NCI-H524 treated with DMSO at 0.1 percent for 48 hours (cell line): ENCODE data around the gene LRP1.
"Not testable (repeated sequence)": the region's sequence is repeated elsewhere in the genome, so short reads cannot be mapped to it uniquely, and the experiment has no call there.

ENCODE experiments used
- DNase-seq: peaks from one replicate; lab custom pipeline; 2025; lab: John Stamatoyannopoulos, UW

The LRP1 gene

DNA sequence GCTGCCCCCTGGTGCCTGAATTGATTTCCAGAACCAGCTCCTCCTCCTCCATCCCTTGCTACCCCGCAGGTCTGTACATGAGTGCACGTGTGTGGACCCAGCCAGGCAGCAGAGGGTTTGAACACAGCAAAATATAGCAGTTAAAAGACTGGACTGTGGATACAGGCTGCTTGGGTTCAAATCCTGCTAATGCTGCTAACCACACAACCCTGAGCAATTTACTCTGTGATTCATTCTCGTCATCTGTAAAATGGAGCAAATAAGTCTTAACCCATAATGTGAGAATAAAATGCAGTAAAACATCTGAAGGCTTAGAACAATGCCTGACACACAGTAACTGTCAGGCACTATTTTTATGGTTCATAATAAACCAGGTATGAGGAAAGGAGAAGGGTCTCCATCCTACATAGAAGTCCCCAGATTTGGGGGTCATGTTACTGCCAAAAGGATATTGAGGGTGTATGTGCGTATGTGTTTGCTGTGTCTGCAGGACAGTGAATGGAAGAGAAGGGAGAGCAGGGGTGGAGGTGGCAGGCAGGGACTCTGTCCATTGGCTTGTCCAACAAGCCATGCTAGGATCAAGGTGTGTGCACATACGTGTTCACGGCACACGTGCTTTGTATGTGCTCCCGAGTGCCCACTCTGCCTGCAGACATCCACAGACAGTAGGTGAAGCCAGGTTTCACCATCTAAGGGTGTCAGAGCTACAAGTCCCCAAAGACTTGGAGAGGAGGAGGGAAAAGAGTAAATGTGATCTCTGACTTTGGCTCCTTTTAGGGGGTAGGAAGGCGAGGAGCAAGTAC, 15.6 kb upstream of the LRP1 start:
- no peak for DNase-seq

DNA sequence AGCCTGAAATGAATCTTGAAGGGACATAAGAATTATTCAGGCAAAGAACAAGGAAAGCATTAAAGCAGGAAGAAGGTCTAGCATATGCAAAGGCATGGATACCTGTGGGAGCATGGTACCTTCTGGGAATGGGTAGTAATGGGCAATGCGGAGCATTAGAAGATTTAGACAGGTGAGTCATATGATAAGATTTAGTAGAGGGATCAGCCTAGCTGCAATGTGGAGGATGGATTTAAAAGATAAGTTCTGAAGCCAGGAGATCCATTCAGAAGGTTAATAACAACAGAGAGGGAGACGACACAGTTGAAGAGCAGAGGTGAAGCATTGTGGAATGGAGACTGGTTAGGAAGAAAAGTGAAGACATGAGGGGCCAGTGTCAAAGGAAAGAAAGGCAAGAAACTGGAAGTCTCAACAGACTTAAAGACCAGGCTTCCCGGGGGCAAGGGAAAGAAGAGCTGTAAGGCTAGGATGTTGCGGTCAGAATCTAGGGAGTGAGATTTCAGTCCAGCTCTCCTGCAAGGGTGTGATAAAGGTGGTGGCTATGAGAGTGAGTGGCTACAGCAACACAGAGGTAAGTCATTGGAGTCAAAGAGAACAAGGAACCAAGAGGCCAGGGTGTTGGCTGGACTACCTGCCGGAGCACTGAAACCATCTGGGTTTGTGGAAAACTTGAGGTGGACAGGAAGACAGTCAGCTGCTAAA, 11.6 kb upstream of the LRP1 start:
- DNase-seq, result no peak

- DNase-seq, result no peak
Measured at GRCh38 chr12:57118711-57119271, 9.5 kb upstream of the LRP1 start.

DNA sequence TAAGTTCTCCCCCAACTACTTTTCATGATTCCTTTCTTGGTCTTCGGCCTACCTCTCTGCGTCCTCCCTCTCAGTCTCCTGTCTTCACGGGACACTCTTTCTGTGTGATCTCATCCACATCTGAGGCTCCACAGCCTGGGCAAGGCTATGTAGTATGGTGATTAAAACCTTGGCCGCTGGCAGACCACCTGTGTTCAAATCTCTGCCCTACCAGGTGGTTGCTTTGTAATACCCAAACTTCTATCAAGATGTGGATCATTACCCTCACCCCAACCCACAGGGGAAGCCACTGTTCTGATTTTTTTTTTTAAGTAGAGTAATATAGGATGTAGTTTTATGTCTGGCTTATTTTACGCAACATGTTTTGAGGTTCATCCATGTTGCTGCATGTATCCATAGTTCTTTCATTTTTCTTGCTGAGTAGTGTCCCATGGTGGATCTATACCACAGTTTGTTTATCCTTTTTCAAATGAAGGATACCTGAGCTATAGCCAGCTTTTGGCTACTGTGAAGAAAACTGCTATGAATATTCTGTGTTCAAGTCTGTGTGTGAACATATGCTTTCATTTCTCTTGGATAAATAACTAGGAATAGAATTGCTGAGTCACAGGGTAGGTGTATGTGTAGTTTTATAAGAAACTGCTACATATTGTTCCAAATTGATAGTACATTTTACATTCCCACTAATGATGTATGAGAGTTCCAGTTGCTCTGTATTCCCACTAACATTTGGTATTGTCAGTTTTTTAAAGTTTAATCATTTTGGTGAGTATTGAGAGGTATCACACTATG, 8.8 kb upstream of the LRP1 start:
- DNase-seq, result no peak

DNA sequence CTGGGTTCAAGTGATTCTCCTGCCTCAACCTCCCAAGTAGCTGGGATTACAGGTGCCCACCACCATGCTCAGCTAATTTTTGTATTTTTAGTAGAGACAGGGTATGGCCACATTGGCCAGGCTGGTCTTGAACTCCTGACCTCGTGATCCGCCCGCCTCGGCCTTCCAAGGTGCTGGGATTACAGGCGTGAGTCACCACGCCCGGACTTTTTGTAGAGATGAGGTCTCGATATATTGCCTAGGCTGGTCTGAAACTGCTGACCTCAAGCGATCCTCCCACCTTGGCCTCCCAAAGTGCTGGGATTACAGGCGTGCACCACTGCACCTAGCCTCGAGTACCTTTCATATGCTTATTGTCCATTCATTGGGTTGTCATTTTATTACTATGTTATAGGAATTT, 7.6 kb upstream of the LRP1 start:
- not testable (repeated sequence) for DNase-seq

DNA sequence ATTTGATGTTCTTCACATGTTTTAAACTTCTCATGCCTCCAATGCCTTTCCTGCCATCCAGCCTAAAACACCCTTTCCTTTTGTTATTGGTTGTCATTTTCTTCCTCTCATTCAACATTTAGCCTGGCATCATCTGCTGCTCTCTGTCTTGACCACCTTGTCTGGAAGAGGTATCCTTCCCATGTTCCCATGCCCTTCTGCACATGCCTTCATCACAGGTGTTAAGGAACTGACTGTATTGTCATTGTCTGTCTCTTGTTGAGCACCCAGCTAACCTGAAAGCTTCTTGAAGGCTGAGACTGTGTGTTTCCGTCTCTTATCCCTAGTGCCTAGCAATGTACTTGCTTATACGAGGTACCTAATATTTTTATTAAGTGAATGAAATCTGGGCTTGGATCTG, 4.5 kb upstream of the LRP1 start:
- no peak for DNase-seq

GRCh38 chr12:57124261-57124877, 3.9 kb upstream of the LRP1 start:
- peak; percentile 24 for DNase-seq

DNA sequence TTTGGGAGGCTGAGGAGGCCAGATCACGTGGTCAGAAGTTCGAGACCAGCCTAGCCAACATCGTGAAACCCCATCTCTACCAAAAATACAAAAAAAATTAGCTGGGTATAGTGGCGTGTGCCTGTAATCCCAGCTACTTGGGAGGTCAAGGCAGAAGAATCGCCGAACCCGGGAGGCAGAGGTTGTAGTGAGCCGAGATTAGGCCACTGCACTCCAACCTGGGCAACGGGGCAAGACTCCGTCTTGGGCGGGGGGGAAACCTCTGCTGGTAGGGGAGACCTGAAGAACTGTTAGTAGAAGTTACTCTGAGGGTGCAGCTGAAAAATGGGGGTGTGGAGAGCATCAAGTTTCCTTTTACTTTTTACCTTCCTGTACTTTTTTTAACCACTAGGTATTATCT, 2.2 kb upstream of the LRP1 start:
- DNase-seq, result no peak

DNA sequence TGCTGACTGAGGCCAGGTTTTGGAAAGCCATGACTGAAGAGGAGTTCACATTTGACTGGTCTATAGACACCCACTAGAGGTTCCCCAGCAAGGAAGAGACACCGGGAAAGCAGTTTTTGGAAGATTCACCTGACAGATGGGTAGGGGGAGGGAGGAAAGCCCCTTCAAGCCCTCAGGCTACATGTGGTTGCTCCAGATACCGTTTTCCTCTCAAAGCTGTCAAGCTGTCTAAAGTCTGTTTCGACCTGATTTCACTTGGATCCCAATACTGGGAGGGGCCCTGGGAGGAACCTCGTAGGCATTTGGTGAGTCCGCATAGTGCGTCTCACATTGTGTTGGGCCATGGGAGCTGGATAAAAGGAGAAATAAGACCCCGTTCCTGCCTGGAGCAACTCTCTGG, 1.7 kb upstream of the LRP1 start:
- DNase-seq, result peak; percentile 68

- DNase-seq, result peak; percentile 4
Measured at GRCh38 chr12:57127101-57127725, 1.1 kb upstream of the LRP1 start.

GRCh38 chr12:57128519-57129247, 400 bp downstream of the LRP1 start:
- DNase-seq, result no peak

GRCh38 chr12:57129321-57129842, 1.1 kb downstream of the LRP1 start:
- DNase-seq, result no peak

DNA sequence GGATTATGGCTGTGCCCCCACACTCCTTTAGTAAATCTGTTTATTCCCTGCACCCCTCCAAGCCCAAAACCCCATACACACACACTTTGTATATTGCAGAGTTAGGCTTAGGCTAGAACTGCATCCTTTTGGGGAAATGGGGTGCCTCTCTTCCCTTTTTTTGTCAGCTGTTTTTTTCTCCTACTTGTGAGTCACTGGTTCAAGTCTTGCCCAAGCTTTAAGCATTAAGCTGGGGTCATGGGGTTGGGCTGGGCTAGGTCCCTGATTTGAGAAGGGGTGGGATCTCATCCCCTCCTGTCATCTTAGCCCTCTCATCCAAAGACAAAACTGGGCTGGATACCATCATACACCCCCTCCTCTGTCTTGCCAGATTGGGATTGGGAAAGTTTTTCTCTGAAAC, 1.6 kb downstream of the LRP1 start:
- DNase-seq, result no peak

- DNase-seq, result no peak
Measured at GRCh38 chr12:57130941-57131340, 2.7 kb downstream of the LRP1 start.

DNA sequence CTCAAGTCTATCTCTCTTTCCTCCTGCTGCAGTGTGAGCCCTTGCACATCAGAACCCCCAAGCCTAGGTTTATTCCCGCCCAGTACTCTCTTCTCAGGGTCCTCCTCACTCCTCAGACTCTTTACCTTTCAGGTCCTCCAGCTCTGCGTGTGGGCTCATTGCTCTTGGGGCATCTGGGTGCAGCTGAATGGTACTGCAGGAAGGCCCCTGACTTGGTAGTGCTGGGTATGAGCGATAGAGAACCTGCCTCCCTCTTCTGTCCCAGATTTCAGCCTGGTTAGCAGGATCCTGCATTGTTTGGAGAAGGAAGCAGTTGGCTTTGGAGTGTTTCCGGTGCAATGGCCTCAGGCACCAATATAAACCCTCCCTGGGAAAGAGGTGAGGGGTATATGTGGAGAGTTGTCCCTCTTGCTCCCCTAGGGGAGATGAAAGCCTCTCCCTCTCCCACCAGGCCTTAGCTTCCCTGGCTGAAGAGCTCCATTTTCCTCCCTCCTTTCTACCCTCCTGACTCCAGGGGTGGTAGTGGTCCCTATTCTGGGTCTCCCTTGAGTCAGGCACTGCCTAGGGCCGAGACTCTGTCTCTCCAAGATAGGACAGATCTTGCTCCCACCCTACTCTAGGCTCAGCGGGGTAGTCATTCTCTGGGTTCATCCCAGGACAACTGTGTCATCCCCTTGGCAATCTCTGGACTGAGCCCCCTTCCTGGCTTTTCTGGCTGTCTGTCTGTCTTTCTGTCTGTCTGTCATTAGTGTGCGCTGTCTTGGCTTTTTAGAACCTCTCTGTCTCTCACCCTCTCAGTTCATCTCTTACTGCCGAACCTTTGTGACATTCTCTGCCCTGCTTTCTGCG, 3.8 kb downstream of the LRP1 start:
- no peak for DNase-seq

DNA sequence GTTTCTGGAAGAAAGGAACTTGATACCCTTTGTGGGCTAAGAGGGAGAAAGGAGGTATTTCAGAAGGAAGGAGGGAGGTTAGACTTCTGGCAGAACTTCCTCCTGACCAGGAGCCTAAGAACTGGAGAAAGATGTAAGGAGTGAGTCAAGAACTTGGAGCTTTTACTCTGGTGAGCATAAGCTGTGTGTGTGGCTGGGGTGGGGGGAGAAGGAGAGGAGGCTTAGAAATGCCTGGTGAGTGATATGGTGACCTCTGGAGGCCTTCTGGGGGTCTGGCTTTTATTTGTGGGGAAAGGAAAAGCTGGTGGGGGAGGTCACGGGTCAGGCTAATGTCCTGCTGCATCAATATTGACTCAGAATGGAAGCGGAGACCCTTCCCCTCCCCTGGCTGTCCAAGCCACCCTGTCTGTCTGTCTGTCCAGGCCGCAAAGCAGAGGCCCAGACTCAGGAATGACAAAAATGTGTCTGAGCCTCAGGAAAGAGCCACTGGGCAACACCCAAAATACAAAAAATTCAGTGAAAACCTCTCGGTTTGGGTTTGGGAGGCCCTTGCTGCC, 4.8 kb downstream of the LRP1 start:
- no peak for DNase-seq

DNA sequence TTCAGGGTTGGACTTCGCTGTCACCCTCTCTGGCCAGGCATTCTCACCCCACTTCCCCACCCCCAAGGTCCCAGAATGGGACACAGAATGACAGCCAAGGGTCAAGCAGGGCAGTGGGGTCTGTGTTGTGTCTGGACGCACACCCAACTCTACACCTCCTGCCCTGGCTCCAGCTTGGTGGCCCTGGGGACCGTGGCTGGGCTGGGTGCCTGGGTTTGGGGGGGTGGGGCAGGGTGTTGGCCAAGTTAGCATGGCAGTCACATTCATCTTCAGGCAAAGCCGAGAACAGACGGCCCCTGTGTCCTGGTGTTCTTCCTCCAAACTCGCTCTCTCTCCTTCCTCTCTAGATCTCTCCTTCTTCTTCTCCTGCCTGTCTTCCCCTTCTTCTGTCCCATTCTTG, 5.6 kb downstream of the LRP1 start:
- DNase-seq, result no peak

DNA sequence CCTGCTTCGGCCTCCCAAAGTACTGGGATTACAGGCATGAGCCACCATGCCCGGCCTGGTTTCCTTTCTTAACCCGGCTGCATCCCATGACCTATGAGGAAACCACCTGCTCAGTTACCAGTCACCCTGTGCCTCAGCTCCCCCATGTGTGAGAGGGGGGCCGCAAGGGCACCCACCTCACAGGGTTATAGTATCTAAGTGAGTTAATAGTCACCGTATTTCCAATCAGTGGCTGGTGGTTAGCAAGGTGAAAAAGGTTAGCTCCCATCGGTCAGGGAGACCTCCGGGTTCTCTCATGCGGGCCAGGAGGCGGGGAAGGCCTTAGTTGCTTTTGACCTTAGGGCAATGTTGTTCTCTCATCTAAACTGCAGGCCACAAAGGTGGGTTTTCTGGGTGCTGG, 6.7 kb downstream of the LRP1 start:
- no peak for DNase-seq
